ENCODE data around the gene PRSS12. TPM values are rescaled to one million over a fixed set of nuclear protein-coding genes. Genes with fewer than 3 reads are reported as not detected.

PRSS12 gene
- total RNA-seq, 1 experiment from 2014 or later = 13.8 TPM

DNA sequence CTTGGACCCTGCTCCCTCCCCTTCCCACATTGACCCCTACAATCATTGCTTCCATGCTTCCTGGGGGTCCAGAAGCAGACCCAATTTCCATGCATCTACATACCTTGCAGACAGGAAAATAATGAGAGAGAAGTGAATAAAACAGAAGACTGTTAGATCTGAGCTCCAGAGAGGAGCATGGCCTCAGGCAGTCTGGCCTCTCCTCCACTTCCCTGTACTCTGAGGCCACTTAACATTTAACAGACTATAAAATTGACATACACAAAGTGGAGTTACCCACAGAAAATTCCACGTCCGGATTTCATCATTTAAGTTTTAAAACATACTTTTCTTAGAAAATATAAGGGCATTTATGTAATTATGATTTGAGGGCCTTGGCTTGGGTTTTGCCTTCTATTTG lies 2.1 kb upstream of the PRSS12 start (continued):
- TF ChIP-seq, protein P1, sequence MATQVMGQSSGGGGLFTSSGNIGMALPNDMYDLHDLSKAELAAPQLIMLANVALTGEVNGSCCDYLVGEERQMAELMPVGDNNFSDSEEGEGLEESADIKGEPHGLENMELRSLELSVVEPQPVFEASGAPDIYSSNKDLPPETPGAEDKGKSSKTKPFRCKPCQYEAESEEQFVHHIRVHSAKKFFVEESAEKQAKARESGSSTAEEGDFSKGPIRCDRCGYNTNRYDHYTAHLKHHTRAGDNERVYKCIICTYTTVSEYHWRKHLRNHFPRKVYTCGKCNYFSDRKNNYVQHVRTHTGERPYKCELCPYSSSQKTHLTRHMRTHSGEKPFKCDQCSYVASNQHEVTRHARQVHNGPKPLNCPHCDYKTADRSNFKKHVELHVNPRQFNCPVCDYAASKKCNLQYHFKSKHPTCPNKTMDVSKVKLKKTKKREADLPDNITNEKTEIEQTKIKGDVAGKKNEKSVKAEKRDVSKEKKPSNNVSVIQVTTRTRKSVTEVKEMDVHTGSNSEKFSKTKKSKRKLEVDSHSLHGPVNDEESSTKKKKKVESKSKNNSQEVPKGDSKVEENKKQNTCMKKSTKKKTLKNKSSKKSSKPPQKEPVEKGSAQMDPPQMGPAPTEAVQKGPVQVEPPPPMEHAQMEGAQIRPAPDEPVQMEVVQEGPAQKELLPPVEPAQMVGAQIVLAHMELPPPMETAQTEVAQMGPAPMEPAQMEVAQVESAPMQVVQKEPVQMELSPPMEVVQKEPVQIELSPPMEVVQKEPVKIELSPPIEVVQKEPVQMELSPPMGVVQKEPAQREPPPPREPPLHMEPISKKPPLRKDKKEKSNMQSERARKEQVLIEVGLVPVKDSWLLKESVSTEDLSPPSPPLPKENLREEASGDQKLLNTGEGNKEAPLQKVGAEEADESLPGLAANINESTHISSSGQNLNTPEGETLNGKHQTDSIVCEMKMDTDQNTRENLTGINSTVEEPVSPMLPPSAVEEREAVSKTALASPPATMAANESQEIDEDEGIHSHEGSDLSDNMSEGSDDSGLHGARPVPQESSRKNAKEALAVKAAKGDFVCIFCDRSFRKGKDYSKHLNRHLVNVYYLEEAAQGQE (IDR thresholded peaks at IDR 0.05; ENCODE audit: low read depth) = no peak
- TF ChIP-seq SP1 (IDR thresholded peaks at IDR 0.05; ENCODE audit: low read depth) (no peak), CBX3 (IDR thresholded peaks at IDR 0.05; ENCODE audit: low read depth) (no peak), EGR1 (IDR thresholded peaks at IDR 0.05; ENCODE audit: low read depth) (no peak)

DNA sequence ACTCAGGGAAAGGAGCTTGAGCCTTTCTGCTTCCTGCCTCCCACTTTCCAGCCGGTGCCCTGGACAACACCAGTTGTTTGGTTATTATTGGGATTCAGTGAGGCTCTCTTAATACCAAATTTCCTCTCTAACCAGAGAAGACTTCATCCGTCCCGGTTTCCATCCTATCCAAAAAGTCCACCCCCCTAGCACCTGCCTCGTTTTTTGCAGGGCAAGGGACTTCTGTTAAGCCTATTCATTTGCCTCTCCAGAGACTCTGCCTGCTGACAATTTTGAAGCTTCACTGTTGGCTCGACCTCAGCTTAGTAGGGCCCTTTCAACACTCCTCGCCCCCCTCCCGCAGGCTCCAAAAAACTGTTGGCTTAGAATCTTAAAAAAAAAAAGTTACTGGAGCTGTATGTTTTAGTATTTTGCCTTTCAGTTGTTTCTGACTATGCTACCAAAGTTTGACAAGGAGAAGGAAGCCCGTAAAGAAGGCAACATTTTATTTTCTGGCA lies 779 bp upstream of the PRSS12 start:
- DNase-seq (ENCODE audit: low read depth, low spot score) = no peak
- Histone ChIP-seq H3K4me3 (replicated peaks in 1 of 2; ENCODE audit: low read depth in 1 of 2, low read length in 2 of 2) (peak overlapping the region; percentile 51 to 75), H3K36me3 (ENCODE audit: control insufficient read depth in 1 of 2, insufficient read depth in 2 of 2, low read length in 2 of 2) (no peaks in the 10 kb centered on the region), H3K79me2 (ENCODE audit: insufficient read depth, low read length) (no peaks in the 10 kb centered on the region), H3K9ac (ENCODE audit: low read length) (peak overlapping the region; percentile 64), H3K27ac (ENCODE audit: low read depth, low read length) (no peak overlapping the region), H3K4me2 (ENCODE audit: low read length) (peak overlapping the region; percentile 99), H3K4me1 (ENCODE audit: control insufficient read depth in 1 of 2, insufficient read depth in 2 of 2, low read length in 2 of 2) (peaks cover 0 to 38% of the 10 kb centered on the region in 2 experiments; a peak in 3 of 4 replicates), H3K9me3 (ENCODE audit: control insufficient read depth in 1 of 2, insufficient read depth in 1 of 2, low read depth in 1 of 2, low read length in 2 of 2) (no peaks in the 10 kb centered on the region), H2AFZ (ENCODE audit: low read depth, low read length, poor library complexity, severe bottlenecking) (peak overlapping the region; percentile 96), H3K27me3 (ENCODE audit: insufficient read depth, low read length) (no peaks in the 10 kb centered on the region), H4K20me1 (ENCODE audit: insufficient read depth) (no peaks in the 10 kb centered on the region), H3K9me2 (ENCODE audit: insufficient read depth) (no peaks in the 10 kb centered on the region)
- no peak for ATAC-seq
- ChIA-PET POLR2A (interaction anchor here (0.8 to 1.3 kb wide), 3 partner anchors 9 to 70 kb away, joined by 3 to 8 read pairs (median 6); no protein-coding TSS in a partner anchor), CTCF (interaction anchor here (0.8 to 2.8 kb wide), 11 partner anchors 10 to 329 kb away, joined by 3 to 14 read pairs (median 5); no protein-coding TSS in a partner anchor), RAD21 (ENCODE audit: low non-redundant PET in 1 of 2, low total read pairs in 2 of 2, uncharacterized antibody in 2 of 2, unreplicated experiment in 2 of 2) (no interaction called here)
- intact Hi-C loops (cut with micrococcal nuclease) = loop anchor here (1.0 kb wide), 1 partner anchor 72 kb away; no protein-coding TSS in a partner anchor
- TF ChIP-seq, protein P2, sequence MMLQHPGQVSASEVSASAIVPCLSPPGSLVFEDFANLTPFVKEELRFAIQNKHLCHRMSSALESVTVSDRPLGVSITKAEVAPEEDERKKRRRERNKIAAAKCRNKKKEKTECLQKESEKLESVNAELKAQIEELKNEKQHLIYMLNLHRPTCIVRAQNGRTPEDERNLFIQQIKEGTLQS (IDR thresholded peaks at IDR 0.05) = no peak
- TF ChIP-seq, protein P3, sequence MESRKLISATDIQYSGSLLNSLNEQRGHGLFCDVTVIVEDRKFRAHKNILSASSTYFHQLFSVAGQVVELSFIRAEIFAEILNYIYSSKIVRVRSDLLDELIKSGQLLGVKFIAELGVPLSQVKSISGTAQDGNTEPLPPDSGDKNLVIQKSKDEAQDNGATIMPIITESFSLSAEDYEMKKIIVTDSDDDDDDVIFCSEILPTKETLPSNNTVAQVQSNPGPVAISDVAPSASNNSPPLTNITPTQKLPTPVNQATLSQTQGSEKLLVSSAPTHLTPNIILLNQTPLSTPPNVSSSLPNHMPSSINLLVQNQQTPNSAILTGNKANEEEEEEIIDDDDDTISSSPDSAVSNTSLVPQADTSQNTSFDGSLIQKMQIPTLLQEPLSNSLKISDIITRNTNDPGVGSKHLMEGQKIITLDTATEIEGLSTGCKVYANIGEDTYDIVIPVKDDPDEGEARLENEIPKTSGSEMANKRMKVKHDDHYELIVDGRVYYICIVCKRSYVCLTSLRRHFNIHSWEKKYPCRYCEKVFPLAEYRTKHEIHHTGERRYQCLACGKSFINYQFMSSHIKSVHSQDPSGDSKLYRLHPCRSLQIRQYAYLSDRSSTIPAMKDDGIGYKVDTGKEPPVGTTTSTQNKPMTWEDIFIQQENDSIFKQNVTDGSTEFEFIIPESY (IDR thresholded peaks at IDR 0.05; ENCODE audit: extremely low read depth, insufficient replicate concordance, low read length) = no peak
- no peak for TF ChIP-seq POLR2AphosphoS5 (IDR thresholded peaks at IDR 0.05; ENCODE audit: low read depth, low read length)
- no TSS peak for BruUV-seq (replicated peaks)
